K562 (cell line): ENCODE measurements around the gene DCPS.

Experiments
- CBFB ChIP-seq: sonication (generic); formaldehyde crosslinking; IDR thresholded peaks from 2 replicates; pipeline ENCODE4 v1.4.0; 2020; ENCODE audit warnings: mild to moderate bottlenecking, missing genetic modification reagents
- CC2D1A ChIP-seq: fragments of 450-650 bp; IDR thresholded peaks from 2 replicates; pipeline ENCODE4 v1.6.1; 2017; ENCODE audit warnings: mild to moderate bottlenecking
- EZH2 ChIP-seq: IDR thresholded peaks from 2 replicates; pipeline ENCODE4 v1.6.1; 2012; ENCODE audit warnings: low read depth, mild to moderate bottlenecking, inconsistent platforms, low read length, borderline replicate concordance
- NFYB ChIP-seq: IDR thresholded peaks from 2 replicates; pipeline ENCODE4 v1.6.1; 2011; ENCODE audit warnings: mild to moderate bottlenecking, moderate library complexity; ENCODE audit not compliant: insufficient read length; ENCODE audit errors: extremely low read depth
- RAD21 ChIP-seq, 2 experiments: fragments of 250-450 bp in 1 of 2; fragments of 450-650 bp in 1 of 2; sonication (Bioruptor Pico) in 1 of 2; formaldehyde crosslinking in 1 of 2; IDR thresholded peaks in 1 of 2; conservative IDR thresholded peaks in 1 of 2; 2 replicates each; pipeline versions ENCODE4 v1.4.0 to v1.8.0; 2020 to 2022; ENCODE audit warnings: mild to moderate bottlenecking in 2 of 2, moderate library complexity in 1 of 2
- RNF2 ChIP-seq: sonication (generic); IDR thresholded peaks from 2 replicates; pipeline ENCODE4 v1.6.1; 2016
- STAT5B ChIP-seq: fragments of 250-450 bp; sonication (Bioruptor Pico); IDR thresholded peaks from 2 replicates; pipeline ENCODE4 v1.8.0; 2021; ENCODE audit warnings: mild to moderate bottlenecking, inconsistent platforms
- USF2 ChIP-seq: sonication (generic); formaldehyde crosslinking; IDR thresholded peaks from 2 replicates; pipeline ENCODE4 v1.5.0; 2020; ENCODE audit warnings: missing genetic modification reagents
- TF ChIP-seq, protein P1 (sequence below), 3 experiments: IDR thresholded peaks in 2 of 3; conservative IDR thresholded peaks in 1 of 3; 2 replicates each; pipeline ENCODE4 v1.5.1; 2011 to 2012; ENCODE audit warnings: low read length in 3 of 3, mild to moderate bottlenecking in 3 of 3, control low read depth in 2 of 3, improper control_type of control experiment in 1 of 3, inconsistent platforms in 1 of 3, low read depth in 1 of 3, mixed read lengths in 1 of 3, moderate library complexity in 1 of 3; ENCODE audit not compliant: insufficient read depth in 2 of 3
- TF ChIP-seq, protein P2 (sequence below), 2 experiments: IDR thresholded peaks; 2 replicates each; pipeline ENCODE4 v1.6.1; 2011; ENCODE audit warnings: borderline replicate concordance in 1 of 2, control low read depth in 1 of 2, low read depth in 1 of 2, low read length in 1 of 2, mild to moderate bottlenecking in 1 of 2, mixed read lengths in 1 of 2, moderate library complexity in 1 of 2; ENCODE audit not compliant: insufficient read depth in 1 of 2, insufficient read length in 1 of 2, poor library complexity in 1 of 2, severe bottlenecking in 1 of 2; ENCODE audit errors: extremely low read depth in 1 of 2

DNA sequence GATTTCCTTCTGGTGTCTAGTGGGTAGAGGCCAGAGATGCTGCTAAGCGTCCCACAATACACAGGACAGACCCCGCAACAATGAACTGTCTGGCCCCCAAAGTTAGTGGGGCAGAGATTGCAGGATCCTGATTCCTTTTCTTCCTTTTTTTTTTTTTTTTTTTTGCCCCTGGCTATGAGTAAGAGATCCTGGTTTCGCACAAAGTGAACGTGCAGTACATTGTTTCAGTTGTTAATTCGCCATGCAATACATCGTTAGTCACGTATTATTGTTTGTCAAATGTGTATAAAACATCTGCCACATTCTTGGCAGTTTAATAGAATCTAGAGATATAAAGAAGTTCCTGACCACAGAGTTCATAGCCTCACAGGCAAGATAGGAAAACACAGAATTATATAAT, 71.9 kb downstream of the DCPS start:
- TF ChIP-seq EZH2 = no peak
- TF ChIP-seq, protein P1, sequence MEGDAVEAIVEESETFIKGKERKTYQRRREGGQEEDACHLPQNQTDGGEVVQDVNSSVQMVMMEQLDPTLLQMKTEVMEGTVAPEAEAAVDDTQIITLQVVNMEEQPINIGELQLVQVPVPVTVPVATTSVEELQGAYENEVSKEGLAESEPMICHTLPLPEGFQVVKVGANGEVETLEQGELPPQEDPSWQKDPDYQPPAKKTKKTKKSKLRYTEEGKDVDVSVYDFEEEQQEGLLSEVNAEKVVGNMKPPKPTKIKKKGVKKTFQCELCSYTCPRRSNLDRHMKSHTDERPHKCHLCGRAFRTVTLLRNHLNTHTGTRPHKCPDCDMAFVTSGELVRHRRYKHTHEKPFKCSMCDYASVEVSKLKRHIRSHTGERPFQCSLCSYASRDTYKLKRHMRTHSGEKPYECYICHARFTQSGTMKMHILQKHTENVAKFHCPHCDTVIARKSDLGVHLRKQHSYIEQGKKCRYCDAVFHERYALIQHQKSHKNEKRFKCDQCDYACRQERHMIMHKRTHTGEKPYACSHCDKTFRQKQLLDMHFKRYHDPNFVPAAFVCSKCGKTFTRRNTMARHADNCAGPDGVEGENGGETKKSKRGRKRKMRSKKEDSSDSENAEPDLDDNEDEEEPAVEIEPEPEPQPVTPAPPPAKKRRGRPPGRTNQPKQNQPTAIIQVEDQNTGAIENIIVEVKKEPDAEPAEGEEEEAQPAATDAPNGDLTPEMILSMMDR (IDR thresholded peaks at IDR 0.05 in 2 of 3, conservative IDR thresholded peaks at IDR 0.05 in 1 of 3; ENCODE audit: insufficient read depth in 2 of 3, low read depth in 1 of 3, low read length in 3 of 3) = no peak
- no peak for TF ChIP-seq CBFB (CRISPR knock-in tag)
- no peak for TF ChIP-seq USF2 (CRISPR knock-in tag)
- no peak for TF ChIP-seq RNF2
- TF ChIP-seq, protein P2, sequence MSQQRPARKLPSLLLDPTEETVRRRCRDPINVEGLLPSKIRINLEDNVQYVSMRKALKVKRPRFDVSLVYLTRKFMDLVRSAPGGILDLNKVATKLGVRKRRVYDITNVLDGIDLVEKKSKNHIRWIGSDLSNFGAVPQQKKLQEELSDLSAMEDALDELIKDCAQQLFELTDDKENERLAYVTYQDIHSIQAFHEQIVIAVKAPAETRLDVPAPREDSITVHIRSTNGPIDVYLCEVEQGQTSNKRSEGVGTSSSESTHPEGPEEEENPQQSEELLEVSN (IDR thresholded peaks at IDR 0.05; ENCODE audit: borderline replicate concordance in 1 of 2, extremely low read depth in 1 of 2, insufficient read depth in 1 of 2, insufficient read length in 1 of 2, low read depth in 1 of 2, low read length in 1 of 2, poor library complexity in 1 of 2, severe bottlenecking in 1 of 2) = no peak
- TF ChIP-seq RAD21 (CRISPR knock-in tag; conservative IDR thresholded peaks at IDR 0.05 in 1 of 2, IDR thresholded peaks at IDR 0.05 in 1 of 2) = no peak
- TF ChIP-seq CC2D1A = no peak
- no peak for TF ChIP-seq STAT5B (CRISPR knock-in tag)
- TF ChIP-seq NFYB = no peak
